NCI-H2227 (cell line): ENCODE data around the gene RUVBL1.
"Not testable (repeated sequence)": the region's sequence is repeated elsewhere in the genome, so short reads cannot be mapped to it uniquely, and the experiment has no call there.

Experiments
- DNase-seq: peaks from one replicate; lab custom pipeline; 2025; ENCODE audit not compliant: unreplicated experiment; lab: John Stamatoyannopoulos, UW

The RUVBL1 gene

DNA sequence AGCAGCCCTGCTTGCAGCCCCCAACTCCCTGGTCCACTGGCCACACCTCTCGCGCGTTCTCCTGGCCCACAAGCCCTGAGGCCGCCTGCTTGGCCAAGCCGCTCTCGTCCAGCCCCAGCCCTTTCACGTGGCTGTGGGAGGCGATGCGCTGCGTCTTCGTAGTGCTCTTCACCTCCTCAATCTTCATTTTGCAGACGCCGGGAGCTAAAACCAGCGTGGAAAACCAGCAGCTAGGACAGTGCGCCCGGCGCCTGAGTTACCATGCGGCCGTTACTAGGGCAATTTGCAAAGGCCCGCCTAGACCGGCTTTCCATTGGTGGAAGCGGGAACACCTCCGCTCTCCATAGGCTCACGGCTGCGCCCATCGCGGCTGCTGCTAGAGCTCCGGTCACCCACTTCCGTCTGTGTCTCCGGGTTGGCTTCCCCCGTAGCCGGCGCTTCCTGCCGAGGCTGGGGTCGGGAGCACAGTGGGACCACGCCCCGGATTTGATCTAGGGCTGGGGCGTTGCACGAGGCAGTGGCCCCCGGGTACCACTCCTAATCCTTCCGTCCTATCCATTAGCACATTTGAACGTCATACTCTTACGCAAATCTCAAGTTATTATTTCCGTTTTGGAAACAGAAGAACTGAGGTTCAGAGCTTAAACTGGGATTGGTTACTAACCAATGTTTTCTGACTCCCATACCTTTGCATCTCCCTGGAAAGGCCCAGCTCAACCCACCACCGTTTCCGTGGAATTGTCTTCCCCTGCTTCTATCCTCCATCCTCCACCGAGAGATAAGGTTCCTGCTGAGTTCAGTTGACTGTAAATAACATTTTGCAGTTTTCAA is at the start of gene RUVBL1:
Gene RUVBL1, minus strand, starts transcription at position 275 of the 831 bp plus-strand sequence. Its CDS starts 88 bp downstream, at position 187.
- peak; percentile 97 for DNase-seq

DNA sequence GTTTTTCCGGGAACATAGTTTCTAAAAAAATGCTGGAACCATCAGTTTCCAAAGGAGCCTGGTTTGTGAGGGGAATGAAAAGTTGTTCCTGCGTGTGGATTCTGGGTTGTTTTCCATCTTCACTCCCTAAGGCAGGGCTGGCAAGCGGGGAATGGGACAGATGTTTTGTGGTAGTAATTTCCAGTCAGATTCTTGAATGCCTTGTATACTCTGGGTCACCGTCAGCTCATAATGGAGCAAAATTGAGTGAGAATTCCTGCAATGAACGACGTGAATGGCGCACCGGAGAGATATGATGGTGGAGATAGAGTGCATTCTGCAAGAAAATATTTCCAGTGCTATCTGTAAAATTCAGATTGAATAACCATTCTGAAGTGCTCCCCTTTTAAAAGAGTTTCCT is 49.6 kb upstream of the RUVBL1 start:
- DNase-seq, result no peak

DNA sequence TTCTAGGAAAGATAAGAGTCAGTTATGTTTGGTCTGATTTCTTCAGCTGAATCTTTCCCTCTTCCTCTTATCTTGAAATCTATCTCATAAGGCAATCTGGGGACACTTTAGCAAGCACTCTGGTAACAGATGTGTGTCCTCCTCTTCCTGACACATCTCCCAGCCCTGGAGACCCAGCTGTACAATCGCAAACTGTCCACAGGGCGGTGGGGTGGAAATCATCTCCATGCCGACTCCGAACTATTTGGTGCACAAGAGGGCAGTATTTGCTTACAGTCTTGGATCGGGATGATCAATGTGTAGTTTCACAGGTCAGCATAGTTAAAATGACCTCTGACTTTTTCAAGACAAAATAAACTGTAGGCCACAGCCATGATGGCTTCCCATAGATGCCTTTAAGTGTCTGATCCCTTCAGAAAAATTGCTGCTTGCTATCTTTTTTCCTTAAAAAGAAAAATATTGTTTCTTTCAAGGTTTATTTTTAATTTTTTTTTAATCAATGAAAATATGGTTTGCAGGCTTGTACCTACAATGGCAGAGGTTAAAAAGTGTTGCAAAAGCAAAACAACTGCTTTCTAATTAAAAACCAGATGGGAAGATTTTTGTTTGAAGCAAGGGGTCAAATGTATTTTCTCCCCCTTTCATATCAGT is 47.4 kb upstream of the RUVBL1 start:
- DNase-seq, result peak; percentile 67

- no peak for DNase-seq
These were observed 45.2 kb upstream of the RUVBL1 start for GRCh38 chr3:128168836-128169235.

DNA sequence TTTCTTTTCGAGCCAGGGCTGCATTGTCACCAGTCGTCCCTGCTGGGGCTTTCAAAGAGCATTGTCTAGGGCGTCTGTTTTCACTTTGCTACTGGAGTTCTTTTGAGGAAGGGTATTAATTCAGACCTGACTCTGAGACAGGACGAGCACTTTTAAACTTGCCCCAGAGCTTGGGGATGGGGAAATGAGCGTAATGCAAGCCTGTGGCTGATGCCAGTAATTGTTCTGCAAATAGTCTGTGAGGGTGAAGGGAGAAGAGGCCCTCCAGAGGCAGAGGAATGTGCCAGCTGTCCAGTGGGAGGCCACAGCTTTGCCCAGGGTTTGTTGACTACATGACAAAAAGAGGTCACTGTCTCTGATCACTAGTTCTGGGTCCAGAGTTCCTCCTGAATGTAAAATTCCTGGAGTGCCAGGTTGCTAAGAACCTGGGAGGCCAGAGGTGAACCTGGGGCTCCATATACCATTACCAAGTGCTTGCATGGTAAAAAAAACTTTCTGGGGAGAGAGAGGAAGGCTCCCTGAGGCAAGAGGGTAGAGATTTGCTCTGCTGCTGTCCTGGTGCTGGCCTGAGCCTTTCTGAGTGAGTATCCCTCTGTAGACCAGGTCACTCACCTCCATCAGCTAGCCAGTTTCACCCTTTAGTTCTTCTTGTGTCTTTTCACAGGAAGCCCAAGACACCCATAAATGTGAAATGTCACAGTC is 44.5 kb upstream of the RUVBL1 start:
- DNase-seq, result no peak

GRCh38 chr3:128167646-128167972 is 44.0 kb upstream of the RUVBL1 start:
- DNase-seq, result no peak

DNA sequence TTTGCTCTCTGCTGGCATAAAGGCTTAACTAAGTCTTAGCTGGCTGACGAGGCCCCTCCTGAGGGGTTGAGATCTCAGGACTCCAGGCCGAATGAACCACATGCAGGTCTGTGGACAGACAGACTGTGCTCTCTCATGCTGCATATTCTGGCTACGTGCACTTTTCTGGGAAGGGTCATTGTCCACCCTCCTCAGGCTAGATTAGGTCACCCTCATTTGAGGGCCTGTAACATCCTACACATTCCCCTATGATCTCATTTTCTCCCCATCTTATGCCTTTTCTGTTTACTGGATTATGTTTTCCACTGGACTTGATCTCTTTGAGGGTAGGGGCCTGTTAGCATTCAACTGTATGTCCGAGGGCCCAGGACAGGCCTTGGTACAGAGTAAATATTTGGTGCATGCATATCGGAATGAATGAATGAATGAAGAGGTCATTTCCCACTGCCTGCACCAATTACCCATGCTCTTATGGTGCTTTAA is 43.4 kb upstream of the RUVBL1 start:
- DNase-seq, result no peak

DNA sequence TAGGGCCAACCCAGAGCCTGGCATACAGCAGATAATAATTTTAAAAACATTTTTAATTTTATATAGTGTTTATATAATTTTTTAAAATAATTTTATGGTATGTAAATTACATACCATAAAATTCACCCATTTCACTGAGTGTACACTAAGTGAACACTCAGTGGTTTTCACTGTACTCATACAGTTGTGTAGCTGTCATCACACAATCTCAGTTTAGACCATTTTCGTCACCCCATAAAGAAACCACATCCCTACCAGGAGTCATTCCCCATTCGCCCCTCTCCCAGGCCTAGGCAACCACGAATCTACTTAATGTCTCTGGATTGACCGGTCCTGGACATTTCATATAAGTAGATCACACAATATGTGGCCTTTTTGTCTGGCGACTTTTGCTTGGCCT is 39.8 kb upstream of the RUVBL1 start:
- no peak for DNase-seq

DNA sequence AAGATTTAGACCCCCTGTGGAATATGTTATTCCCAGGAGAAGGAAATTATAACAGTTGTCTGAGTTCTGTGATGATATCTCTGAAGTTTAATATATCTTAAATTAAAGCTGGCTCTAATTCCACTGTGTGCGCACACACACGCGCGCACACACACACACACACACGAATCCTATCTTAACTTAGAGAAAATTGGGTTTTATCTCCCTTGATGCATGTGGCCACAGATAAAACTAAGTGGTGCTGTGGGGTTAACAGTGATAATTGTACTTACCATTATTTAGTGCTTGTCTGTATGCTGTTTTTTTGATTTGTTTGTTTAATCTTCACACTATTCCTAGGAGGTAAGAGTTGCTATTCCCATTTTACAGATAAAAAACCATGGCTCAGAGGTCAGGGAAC is 37.0 kb upstream of the RUVBL1 start:
- DNase-seq, result no peak

GRCh38 chr3:128155616-128156360 is 32.2 kb upstream of the RUVBL1 start:
- no peak for DNase-seq

- DNase-seq, result not testable (repeated sequence)
These were observed 30.7 kb upstream of the RUVBL1 start for GRCh38 chr3:128154354-128154753.

DNA sequence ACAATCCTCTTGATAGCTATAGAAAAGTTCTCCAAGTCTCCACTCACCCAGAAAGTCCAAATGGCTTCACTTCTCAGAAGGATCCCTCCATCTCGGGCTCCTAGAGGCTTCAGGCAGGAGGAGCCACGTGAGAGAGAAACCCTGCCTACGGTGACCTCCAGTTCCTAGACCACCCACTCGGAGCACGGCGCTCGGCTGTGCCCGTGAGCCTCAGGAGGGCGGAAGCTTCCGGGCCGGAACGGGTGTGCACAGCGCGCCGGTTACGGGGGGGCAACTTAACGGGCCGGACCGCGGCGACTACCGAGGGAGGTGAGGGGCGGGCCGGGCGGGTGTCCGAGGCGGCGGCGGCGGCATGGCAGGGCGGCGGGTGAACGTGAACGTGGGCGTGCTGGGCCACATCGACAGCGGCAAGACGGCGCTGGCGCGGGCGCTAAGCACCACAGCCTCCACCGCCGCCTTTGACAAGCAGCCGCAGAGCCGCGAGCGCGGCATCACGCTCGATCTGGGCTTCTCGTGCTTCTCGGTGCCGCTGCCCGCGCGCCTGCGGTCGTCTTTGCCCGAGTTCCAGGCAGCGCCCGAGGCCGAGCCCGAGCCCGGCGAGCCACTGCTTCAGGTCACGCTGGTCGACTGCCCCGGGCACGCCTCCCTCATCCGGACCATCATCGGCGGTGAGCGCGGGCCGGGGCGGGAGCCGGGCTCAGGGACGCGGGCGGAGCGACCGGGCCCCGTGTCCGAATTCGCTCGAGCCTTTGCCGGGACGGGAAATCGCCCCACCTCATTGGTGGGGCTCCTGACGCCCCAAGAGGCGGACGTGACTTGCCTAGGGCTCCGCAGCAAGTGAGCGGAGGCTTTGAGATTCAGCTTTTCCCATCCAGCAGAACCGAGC is 29.8 kb upstream of the RUVBL1 start, which contains the start of gene EEFSEC:
Gene EEFSEC, plus strand, starts transcription at position 326 of the 886 bp plus-strand sequence. Its CDS starts 27 bp downstream, at position 353.
- DNase-seq, result peak; percentile 89

DNA sequence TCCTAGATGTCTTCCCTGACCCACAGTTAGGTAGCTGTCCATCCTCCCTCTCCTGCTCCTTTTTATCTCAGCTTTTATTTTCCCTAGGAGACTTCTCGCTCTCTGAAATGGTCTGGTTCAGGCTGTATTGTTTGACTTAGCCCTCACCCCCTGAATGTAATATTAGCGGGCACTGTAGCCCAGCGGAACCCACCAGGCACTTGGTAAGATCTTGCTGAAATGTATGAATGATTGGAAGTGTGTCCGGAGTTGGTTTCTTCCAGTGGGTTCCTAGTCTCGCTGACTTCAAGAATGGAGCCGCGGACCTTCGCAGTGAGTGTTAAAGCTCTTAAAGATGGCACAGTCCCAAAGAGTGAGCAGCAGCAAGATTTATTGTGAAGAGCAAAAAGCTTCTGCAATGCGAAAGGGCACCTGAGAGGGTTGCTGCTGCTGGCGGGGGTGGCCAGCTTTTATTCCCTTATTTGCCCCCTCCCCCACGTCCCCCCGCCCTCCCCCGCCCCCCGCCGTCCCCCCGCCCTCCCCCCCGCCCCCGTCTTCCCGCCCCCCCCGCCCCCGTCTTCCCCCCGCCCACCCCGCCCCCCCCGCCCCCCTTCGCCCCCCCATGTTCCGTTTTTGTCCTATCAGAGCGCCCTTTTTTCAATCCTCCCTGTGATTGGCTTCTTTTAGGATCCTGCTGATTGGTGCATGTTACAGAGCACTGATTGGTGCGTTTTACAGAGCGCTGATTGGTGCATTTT is 29.0 kb upstream of the RUVBL1 start:
- peak; percentile 89 for DNase-seq

DNA sequence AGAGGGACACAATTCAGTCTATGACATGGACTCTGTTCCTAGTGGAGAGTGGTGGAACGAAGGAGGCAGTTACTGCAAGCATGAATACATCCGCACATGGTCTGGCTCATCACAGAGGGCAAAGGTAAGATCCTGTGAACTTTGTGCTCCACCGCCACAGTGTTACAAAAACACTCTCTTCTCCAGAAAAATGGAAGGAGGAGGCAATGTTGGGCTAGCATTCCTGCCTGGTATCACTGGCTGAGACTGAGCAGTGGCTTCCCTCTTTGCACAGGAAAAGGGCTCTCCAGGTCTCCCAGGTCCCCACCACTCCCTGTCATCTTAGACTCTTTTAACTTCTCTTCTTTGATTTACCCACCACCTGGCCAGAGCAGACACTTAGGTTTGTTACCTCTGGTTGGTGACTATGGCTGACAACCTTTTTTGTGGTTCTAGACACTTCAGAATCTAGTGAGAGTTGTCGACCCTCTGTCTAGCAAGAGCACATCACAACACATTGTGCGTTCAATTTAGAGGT is 28.2 kb upstream of the RUVBL1 start:
- DNase-seq, result no peak

DNA sequence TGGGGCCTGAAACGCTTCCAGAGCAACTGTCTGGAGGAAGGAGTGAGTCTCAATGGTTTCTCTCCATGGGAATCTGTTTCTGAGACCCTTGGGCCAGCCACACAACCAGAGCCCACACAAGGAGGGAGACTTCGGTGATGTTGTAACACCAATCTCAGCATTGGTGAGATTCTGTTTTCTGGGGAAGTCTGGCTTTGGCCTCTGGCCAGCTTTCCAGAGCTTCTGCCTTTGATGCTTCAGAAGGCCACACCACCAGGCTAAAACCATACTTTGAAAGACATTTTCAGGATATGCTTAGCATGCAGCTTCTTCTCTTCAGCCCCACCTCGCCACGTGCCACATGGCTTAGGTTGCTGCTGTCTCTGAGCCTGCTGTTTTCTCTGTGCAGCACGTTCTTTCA is 26.0 kb upstream of the RUVBL1 start:
- DNase-seq, result no peak

- no peak for DNase-seq
These were observed 22.6 kb upstream of the RUVBL1 start for GRCh38 chr3:128146201-128146600.

GRCh38 chr3:128145279-128145678 is 21.7 kb upstream of the RUVBL1 start:
- no peak for DNase-seq

GRCh38 chr3:128144512-128145187 is 21.0 kb upstream of the RUVBL1 start:
- no peak for DNase-seq

DNA sequence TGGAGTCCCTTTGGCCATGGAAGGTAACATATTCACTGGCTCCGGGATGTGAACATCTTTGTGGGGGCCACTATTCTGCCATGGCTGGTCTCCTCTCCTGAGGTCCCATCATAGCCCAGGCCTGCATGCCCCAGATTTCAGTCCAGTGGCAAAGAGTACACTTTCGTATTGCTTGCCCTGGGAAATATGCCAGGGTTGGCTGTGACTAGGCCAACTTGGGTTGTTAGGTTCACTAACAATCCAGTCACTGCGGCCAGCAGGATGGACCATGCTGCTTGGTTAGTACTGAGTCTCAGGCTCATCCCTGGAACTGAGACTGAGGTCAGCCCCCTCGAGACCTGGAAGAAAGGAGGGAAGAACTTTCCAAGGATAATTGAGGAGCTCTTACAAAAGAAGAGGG is 19.9 kb upstream of the RUVBL1 start:
- no peak for DNase-seq
